Measurements from ENCODE around the gene C15orf40. TPM values are rescaled to one million over a fixed set of nuclear protein-coding genes. Genes with fewer than 3 reads are reported as not detected.
A peak's percentile ranks its signal among the peaks of the same experiment; 100 is the strongest.
"Not testable (repeated sequence)": the region's sequence is repeated elsewhere in the genome, so short reads cannot be mapped to it uniquely, and the experiment has no call there.

C15orf40 gene
- total and polyA plus RNA-seq, 3 experiments from 2014 or later = 34.2 to 58.1 (median 36.6) TPM

DNA sequence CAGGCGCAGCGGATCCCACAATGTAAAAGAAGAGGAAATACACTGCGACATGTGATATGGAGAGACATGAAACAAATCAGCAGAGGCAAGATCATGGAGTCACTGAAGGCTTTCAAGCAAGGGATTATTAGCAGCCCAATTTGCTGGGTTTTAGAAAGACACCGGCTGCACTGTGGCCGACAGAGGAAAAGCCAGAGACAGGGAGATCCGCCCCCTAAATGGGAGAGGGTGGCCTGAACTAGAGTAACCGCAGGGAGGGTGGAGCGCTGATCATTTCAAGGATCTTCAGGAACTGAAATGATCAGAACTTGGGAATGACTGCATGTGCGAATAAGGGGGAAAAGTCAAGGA, 612 bp upstream of the C15orf40 start:
- Mint-ChIP-seq H3K4me1 (peaks cover 45 to 60% (median 58%) of the 10 kb centered on the region in 3 donors), H3K9me3 (no peaks in the 10 kb centered on the region), H3K27ac (peak overlapping the region; percentile 59 to 97 (median 91)), H3K27me3 (peaks cover 0 to 1% of the 10 kb centered on the region in 2 donors), H3K36me3 (peaks cover 3 to 41% (median 3%) of the 10 kb centered on the region in 3 donors), H3K4me3 (peak overlapping the region; percentile 88 to 100 (median 97))
- no peak for DNase-seq
- Histone ChIP-seq H3K4me1 (ENCODE audit: insufficient read depth, low read length) (peaks cover 31% of the 10 kb centered on the region), H3K9me3 (ENCODE audit: low read length) (no peaks in the 10 kb centered on the region), H3K27me3 (ENCODE audit: insufficient read depth, low read length, poor library complexity, severe bottlenecking) (no peaks in the 10 kb centered on the region), H3K4me3 (ENCODE audit: low read length) (peak overlapping the region; percentile 93), H3K36me3 (ENCODE audit: insufficient read depth, low read length) (peaks cover 20% of the 10 kb centered on the region), H3K27ac (ENCODE audit: low read depth, low read length) (peak overlapping the region; percentile 84)
- ChIA-PET POLR2A (interaction anchor here (1.1 to 2.4 kb wide), 5 partner anchors 10 to 471 kb away, joined by 3 to 14 read pairs (median 9); partner anchors contain the start of genes BTBD1, RAMAC and RPS17), CTCF (interaction anchor here (0.8 to 3.2 kb wide), 8 partner anchors 10 to 481 kb away, joined by 3 to 13 read pairs (median 6); partner anchors contain the start of genes BTBD1 and RAMAC)

DNA sequence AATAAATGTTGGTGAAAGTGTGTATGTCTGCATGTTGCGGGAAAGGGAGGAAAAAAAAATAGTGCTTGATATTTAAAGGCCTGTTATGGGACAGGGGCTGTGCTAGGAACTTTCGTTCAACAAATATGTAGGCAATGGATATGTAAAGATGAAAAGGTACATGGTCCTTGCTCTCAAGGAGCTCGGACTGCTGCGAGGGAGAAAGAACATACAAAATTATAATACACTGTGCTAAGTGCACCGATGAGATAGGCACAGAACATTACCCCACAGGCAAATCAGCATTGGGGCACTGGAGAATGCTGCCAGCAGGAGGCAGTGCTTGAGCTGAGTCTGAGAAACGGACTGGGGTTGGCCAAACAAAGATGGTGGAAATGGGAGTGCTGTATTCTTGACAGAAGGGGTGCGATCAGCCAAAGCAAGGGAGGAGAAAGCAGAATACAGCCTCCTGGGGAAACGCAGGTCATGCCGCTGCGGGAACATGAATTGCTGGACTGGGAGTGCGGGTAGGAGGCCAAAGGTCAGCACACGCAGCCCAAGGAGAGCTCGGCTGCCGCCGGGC, 649 bp downstream of the C15orf40 start:
- peaks cover 24% of the 10 kb centered on the region for H3K36me3 ChIP-seq (ENCODE audit: insufficient read depth, low read length)
- H3K4me3 ChIP-seq (ENCODE audit: low read length) = peak overlapping the region; percentile 93
- peaks cover 46 to 62% (median 58%) of the 10 kb centered on the region in 3 donors for H3K4me1 Mint-ChIP-seq
- H3K27me3 Mint-ChIP-seq = peaks cover 0 to 1% of the 10 kb centered on the region in 2 donors
- H3K9me3 Mint-ChIP-seq = no peaks in the 10 kb centered on the region
- H3K27ac ChIP-seq (ENCODE audit: low read depth, low read length) = peak overlapping the region; percentile 84
- H3K4me1 ChIP-seq (ENCODE audit: insufficient read depth, low read length) = peaks cover 31% of the 10 kb centered on the region
- peak overlapping the region; percentile 59 to 97 (median 96) for H3K27ac Mint-ChIP-seq
- ChIA-PET CTCF (interaction anchor here (0.6 to 3.2 kb wide), 11 partner anchors 9 to 480 kb away, joined by 3 to 13 read pairs (median 6); partner anchors contain the start of genes BTBD1, RAMAC and RPS17), POLR2A (interaction anchor here (0.5 to 2.4 kb wide), 5 partner anchors 9 to 470 kb away, joined by 3 to 14 read pairs (median 9); partner anchors contain the start of genes BTBD1, RAMAC and RPS17)
- H3K9me3 ChIP-seq (ENCODE audit: low read length) = no peaks in the 10 kb centered on the region
- peaks cover 4 to 43% (median 5%) of the 10 kb centered on the region in 3 donors for H3K36me3 Mint-ChIP-seq
- H3K27me3 ChIP-seq (ENCODE audit: insufficient read depth, low read length, poor library complexity, severe bottlenecking) = no peaks in the 10 kb centered on the region
- peak; percentile 44 to 78 (median 57) for DNase-seq
- H3K4me3 Mint-ChIP-seq = peak overlapping the region; percentile 88 to 100 (median 97)

DNA sequence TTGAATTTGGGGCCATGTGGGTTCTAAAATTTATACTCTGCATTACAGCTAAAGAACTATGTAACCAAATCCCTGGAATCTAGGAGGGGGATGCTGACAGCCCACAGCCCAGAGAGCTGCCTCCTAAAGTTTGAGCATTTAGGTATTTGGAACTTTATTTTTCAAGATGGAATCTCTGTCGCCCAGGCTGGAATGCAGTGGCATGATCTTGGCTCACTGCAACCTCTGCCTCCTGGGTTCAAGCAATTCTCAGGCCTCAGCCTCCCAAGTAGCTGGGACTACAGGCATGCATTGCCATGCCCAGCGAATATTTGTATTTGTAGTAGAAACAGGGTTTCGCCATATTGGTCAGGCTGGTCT, 10.8 kb downstream of the C15orf40 start:
- H3K27me3 ChIP-seq (ENCODE audit: insufficient read depth, low read length, poor library complexity, severe bottlenecking); H3K9me3 Mint-ChIP-seq; H3K4me3 ChIP-seq (ENCODE audit: low read length); H3K36me3 ChIP-seq (ENCODE audit: insufficient read depth, low read length); H3K4me1 ChIP-seq (ENCODE audit: insufficient read depth, low read length); POLR2A ChIA-PET; DNase-seq; H3K27me3 Mint-ChIP-seq; H3K27ac ChIP-seq (ENCODE audit: low read depth, low read length); H3K9me3 ChIP-seq (ENCODE audit: low read length): not testable (repeated sequence)
- peaks cover 7 to 13% (median 8%) of the 10 kb centered on the region in 3 donors for H3K4me1 Mint-ChIP-seq
- CTCF ChIA-PET = interaction anchor here (0.8 to 4.5 kb wide), 5 partner anchors 9 to 469 kb away, joined by 4 to 27 read pairs (median 5); partner anchors contain the start of genes BTBD1, RAMAC and RPS17
- H3K27ac Mint-ChIP-seq = peak overlapping the region in 5 of 8 donors; percentile 67 to 88 (median 84)
- H3K36me3 Mint-ChIP-seq = peaks cover 0 to 13% (median 6%) of the 10 kb centered on the region in 3 donors
- H3K4me3 Mint-ChIP-seq = peak overlapping the region in 3 of 7 donors; percentile 24 to 85 (median 83)

DNA sequence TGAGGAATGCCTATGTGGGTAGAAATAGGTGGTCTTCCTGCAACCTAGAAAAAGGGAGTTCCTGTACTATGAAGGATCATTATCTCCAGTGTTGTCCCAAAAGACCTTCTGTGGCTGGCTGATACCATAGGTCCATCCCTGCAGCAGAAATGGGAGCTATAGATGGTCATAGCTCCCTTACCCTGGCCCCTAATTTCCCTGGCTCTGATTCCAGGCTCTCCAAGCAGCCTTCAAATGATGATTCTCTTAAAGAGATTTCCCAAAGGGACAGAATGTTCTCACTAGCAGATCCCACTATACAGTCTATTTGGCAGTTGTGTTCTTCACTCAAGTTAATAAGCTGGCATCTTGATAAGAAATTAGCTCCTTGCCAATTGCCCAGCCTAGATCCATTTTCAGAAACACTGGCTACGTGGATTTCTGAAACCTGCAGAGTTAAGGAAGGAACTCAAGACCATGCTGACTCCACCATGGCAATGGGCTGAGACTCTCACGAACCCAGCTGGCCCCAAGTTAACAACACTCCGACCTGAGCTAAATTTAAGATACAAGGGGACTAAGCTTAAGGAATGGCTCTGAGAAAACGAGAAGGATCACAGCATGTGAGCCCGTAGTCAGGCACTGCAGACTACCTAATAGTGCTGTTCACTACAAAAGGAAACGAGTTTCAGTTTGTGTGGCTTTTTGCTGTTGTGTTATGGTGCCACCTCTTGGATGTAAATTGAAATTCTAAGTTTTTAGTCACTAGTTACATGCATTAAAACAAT, 11.4 kb downstream of the C15orf40 start:
- H3K9me3 Mint-ChIP-seq = no peaks in the 10 kb centered on the region
- H3K4me3 ChIP-seq (ENCODE audit: low read length) = peak overlapping the region; percentile 53
- no peak overlapping the region for H3K27ac ChIP-seq (ENCODE audit: low read depth, low read length)
- peak in 2 of 5 donors; percentile 45 to 53 for DNase-seq
- H3K4me1 ChIP-seq (ENCODE audit: insufficient read depth, low read length) = peaks cover 9% of the 10 kb centered on the region
- H3K27ac Mint-ChIP-seq = peak overlapping the region; percentile 67 to 89 (median 85)
- peaks cover 7 to 13% (median 8%) of the 10 kb centered on the region in 3 donors for H3K4me1 Mint-ChIP-seq
- H3K36me3 ChIP-seq (ENCODE audit: insufficient read depth, low read length) = no peaks in the 10 kb centered on the region
- ChIA-PET POLR2A (no interaction called here), CTCF (interaction anchor here (0.6 to 4.5 kb wide), 9 partner anchors 10 to 469 kb away, joined by 3 to 27 read pairs (median 4); partner anchors contain the start of genes BTBD1, RAMAC and RPS17)
- no peaks in the 10 kb centered on the region for H3K27me3 ChIP-seq (ENCODE audit: insufficient read depth, low read length, poor library complexity, severe bottlenecking)
- peak overlapping the region; percentile 24 to 85 (median 75) for H3K4me3 Mint-ChIP-seq
- no peaks in the 10 kb centered on the region for H3K9me3 ChIP-seq (ENCODE audit: low read length)
- peaks cover 0 to 2% of the 10 kb centered on the region in 2 donors for H3K27me3 Mint-ChIP-seq
- H3K36me3 Mint-ChIP-seq = peaks cover 0 to 8% (median 4%) of the 10 kb centered on the region in 3 donors

DNA sequence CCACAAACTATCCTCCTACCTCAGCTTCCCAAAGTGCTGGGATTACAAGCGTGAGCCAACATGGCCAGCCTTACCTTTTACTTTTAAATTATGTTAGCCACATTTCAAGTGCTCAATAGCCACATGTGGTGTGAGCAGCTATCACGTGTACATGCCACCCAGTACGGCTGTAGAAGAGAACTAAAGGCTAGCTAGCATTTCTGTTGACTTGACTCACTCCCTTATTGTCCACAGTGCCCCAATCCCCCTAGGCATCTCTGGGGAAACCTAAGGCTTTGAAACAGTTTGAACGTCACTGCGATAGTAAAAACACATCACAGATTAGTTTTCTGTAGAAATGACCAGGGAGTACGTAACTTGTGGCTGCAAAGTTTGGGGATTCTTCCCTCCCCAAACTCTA, 12.0 kb downstream of the C15orf40 start:
- Histone ChIP-seq H3K36me3 (ENCODE audit: insufficient read depth, low read length) (no peaks in the 10 kb centered on the region), H3K4me3 (ENCODE audit: low read length) (no peak overlapping the region), H3K27ac (ENCODE audit: low read depth, low read length) (no peak overlapping the region), H3K4me1 (ENCODE audit: insufficient read depth, low read length) (peaks cover 9% of the 10 kb centered on the region), H3K27me3 (ENCODE audit: insufficient read depth, low read length, poor library complexity, severe bottlenecking) (no peaks in the 10 kb centered on the region), H3K9me3 (ENCODE audit: low read length) (no peaks in the 10 kb centered on the region)
- peaks cover 7 to 13% (median 8%) of the 10 kb centered on the region in 3 donors for H3K4me1 Mint-ChIP-seq
- no peak for DNase-seq
- H3K27ac Mint-ChIP-seq = peak overlapping the region in 2 of 8 donors; percentile 15 to 74
- peaks cover 0 to 5% (median 1%) of the 10 kb centered on the region in 3 donors for H3K36me3 Mint-ChIP-seq
- no peaks in the 10 kb centered on the region for H3K9me3 Mint-ChIP-seq
- ChIA-PET POLR2A (no interaction called here), CTCF (interaction anchor here (0.6 to 4.5 kb wide), 7 partner anchors 13 to 468 kb away, joined by 3 to 27 read pairs (median 4); partner anchors contain the start of genes RAMAC and RPS17)
- peaks cover 0 to 2% of the 10 kb centered on the region in 2 donors for H3K27me3 Mint-ChIP-seq
- no peak overlapping the region for H3K4me3 Mint-ChIP-seq

DNA sequence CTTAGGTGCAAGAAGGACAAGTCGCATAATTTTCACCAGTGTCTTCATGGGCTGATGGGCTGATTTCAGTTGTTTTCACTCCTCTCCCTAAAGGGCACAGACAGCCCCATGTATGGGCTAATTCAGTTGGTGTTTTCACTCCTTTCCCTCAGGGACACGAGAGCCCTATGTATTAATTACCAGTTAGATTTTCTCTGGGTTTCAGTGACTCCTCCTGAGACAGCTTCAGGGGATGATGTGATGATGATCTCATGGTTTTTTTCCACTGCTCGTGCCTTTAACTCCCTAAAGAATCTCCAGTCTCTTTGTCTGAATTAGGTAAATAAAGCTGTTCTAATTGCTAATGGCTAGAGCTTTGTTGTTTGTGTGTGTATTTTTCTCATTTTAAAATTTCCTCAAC, 15.5 kb downstream of the C15orf40 start:
- Mint-ChIP-seq H3K27ac (peak overlapping the region in 1 of 8 donors; percentile 51), H3K4me3 (no peak overlapping the region), H3K9me3 (no peaks in the 10 kb centered on the region), H3K27me3 (peaks cover 0 to 2% of the 10 kb centered on the region in 2 donors), H3K36me3 (peaks cover 0 to 5% (median 3%) of the 10 kb centered on the region in 3 donors), H3K4me1 (peaks cover 7 to 13% (median 12%) of the 10 kb centered on the region in 3 donors)
- CTCF ChIA-PET = no interaction called here
- Histone ChIP-seq H3K4me3 (ENCODE audit: low read length) (no peak overlapping the region), H3K27me3 (ENCODE audit: insufficient read depth, low read length, poor library complexity, severe bottlenecking) (no peaks in the 10 kb centered on the region), H3K27ac (ENCODE audit: low read depth, low read length) (no peak overlapping the region), H3K9me3 (ENCODE audit: low read length) (no peaks in the 10 kb centered on the region), H3K36me3 (ENCODE audit: insufficient read depth, low read length) (no peaks in the 10 kb centered on the region), H3K4me1 (ENCODE audit: insufficient read depth, low read length) (peaks cover 9% of the 10 kb centered on the region)
- DNase-seq = no peak
- POLR2A ChIA-PET = no interaction called here

DNA sequence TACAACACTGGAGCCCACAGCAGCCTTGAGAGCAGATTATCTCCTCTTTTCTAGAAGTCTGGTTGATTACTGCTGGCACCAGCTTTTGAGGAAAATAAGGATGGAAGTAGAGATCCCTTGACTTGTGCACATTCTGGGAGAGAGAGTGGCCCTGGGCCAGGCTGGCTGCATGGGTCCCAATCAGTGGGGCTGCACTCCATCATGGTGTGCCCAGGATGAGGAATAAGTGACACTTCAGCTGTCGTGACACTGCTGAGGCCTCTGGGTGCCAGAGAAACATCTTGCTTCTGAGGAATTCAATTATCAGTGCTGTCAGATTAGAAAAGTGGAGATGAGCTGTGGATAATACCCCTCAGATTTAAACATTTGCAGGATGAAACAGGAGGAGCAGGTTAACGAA, 16.4 kb downstream of the C15orf40 start:
- H3K4me3 ChIP-seq (ENCODE audit: low read length) = no peak overlapping the region
- ChIA-PET POLR2A (no interaction called here), CTCF (no interaction called here)
- H3K27me3 ChIP-seq (ENCODE audit: insufficient read depth, low read length, poor library complexity, severe bottlenecking) = no peaks in the 10 kb centered on the region
- no peak overlapping the region for H3K27ac ChIP-seq (ENCODE audit: low read depth, low read length)
- no peak overlapping the region for H3K4me3 Mint-ChIP-seq
- no peaks in the 10 kb centered on the region for H3K9me3 ChIP-seq (ENCODE audit: low read length)
- H3K27me3 Mint-ChIP-seq = peaks cover 0 to 2% of the 10 kb centered on the region in 2 donors
- peaks cover 3 to 12% (median 8%) of the 10 kb centered on the region in 3 donors for H3K4me1 Mint-ChIP-seq
- DNase-seq = no peak
- H3K9me3 Mint-ChIP-seq = no peaks in the 10 kb centered on the region
- peaks cover 3 to 10% (median 4%) of the 10 kb centered on the region in 3 donors for H3K36me3 Mint-ChIP-seq
- no peaks in the 10 kb centered on the region for H3K36me3 ChIP-seq (ENCODE audit: insufficient read depth, low read length)
- H3K4me1 ChIP-seq (ENCODE audit: insufficient read depth, low read length) = peaks cover 7% of the 10 kb centered on the region
- no peak overlapping the region for H3K27ac Mint-ChIP-seq

All from CD8-positive, alpha-beta memory T cell (primary cell).